HepG2 (cell line): ENCODE results near the gene GRM5.

ENCODE experiments used
- HDAC1 ChIP-seq: sonication (generic); formaldehyde crosslinking; IDR thresholded peaks from 2 replicates; pipeline ENCODE4 v1.5.1; 2020; ENCODE audit warnings: mild to moderate bottlenecking, missing genetic modification reagents
- HNRNPL ChIP-seq: fragments of 200-400 bp; formaldehyde crosslinking; IDR thresholded peaks from 2 replicates; pipeline ENCODE4 v1.6.1; 2017; ENCODE audit warnings: mild to moderate bottlenecking, low read depth, low read length
- PITX1 ChIP-seq: sonication (generic); formaldehyde crosslinking; IDR thresholded peaks from 2 replicates; pipeline ENCODE4 v1.5.1; 2020; ENCODE audit warnings: mild to moderate bottlenecking, missing genetic modification reagents
- YY1 ChIP-seq: IDR thresholded peaks from 2 replicates; pipeline ENCODE4 v1.6.1; 2011; ENCODE audit warnings: low read length, low read depth, moderate library complexity, mild to moderate bottlenecking; ENCODE audit not compliant: insufficient read depth, insufficient replicate concordance
- ZNF264 ChIP-seq: sonication (generic); formaldehyde crosslinking; IDR thresholded peaks from 2 replicates; pipeline ENCODE4 v1.4.0; 2020; ENCODE audit warnings: missing genetic modification reagents
- TF ChIP-seq, protein P1 (sequence below): sonication (generic); formaldehyde crosslinking; IDR thresholded peaks from 2 replicates; pipeline ENCODE4 v1.5.0; 2020; ENCODE audit warnings: mild to moderate bottlenecking, missing genetic modification reagents, moderate library complexity
- TF ChIP-seq, protein P2 (sequence below): sonication (generic); formaldehyde crosslinking; IDR thresholded peaks from 2 replicates; pipeline ENCODE4 v1.4.0; 2020; ENCODE audit warnings: low read depth, missing genetic modification reagents

DNA sequence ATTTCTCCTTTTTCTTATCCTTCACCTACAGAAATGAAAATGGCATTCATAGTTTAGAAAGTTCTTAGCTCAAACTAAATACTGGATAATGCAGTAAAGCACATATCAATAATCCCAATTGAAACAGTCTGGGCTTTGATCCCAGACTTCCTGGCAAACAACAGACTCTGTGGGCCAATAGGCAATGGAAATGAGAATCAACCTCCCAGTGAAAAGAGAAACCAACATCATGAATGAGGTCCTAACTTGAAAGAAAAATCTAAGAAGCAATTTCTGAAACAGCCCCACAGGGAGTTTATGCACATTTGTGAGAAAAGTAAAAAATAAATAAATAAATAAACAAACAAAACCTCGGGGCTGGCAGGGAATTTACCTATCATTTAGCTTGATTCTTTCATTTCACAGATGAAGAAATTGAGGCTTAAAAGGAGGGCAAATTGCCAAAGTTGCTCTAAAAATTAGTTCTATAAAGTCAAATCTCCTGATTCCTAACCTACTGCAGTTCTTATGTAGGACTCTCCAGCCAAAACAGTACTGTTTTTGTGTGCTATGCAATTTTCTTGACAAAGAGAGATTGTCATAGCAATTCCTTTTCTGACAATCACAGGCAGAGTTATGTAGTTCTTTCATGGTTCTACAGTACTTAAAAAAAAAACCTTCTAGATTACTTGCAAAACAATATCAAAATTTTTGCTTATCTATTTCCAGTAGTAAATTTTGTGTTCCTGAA is 265.8 kb downstream of the GRM5 start:
- no peak for TF ChIP-seq HNRNPL
- TF ChIP-seq YY1 = no peak
- TF ChIP-seq, protein P1, sequence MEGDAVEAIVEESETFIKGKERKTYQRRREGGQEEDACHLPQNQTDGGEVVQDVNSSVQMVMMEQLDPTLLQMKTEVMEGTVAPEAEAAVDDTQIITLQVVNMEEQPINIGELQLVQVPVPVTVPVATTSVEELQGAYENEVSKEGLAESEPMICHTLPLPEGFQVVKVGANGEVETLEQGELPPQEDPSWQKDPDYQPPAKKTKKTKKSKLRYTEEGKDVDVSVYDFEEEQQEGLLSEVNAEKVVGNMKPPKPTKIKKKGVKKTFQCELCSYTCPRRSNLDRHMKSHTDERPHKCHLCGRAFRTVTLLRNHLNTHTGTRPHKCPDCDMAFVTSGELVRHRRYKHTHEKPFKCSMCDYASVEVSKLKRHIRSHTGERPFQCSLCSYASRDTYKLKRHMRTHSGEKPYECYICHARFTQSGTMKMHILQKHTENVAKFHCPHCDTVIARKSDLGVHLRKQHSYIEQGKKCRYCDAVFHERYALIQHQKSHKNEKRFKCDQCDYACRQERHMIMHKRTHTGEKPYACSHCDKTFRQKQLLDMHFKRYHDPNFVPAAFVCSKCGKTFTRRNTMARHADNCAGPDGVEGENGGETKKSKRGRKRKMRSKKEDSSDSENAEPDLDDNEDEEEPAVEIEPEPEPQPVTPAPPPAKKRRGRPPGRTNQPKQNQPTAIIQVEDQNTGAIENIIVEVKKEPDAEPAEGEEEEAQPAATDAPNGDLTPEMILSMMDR (CRISPR knock-in tag) = no peak
- TF ChIP-seq, protein P2, sequence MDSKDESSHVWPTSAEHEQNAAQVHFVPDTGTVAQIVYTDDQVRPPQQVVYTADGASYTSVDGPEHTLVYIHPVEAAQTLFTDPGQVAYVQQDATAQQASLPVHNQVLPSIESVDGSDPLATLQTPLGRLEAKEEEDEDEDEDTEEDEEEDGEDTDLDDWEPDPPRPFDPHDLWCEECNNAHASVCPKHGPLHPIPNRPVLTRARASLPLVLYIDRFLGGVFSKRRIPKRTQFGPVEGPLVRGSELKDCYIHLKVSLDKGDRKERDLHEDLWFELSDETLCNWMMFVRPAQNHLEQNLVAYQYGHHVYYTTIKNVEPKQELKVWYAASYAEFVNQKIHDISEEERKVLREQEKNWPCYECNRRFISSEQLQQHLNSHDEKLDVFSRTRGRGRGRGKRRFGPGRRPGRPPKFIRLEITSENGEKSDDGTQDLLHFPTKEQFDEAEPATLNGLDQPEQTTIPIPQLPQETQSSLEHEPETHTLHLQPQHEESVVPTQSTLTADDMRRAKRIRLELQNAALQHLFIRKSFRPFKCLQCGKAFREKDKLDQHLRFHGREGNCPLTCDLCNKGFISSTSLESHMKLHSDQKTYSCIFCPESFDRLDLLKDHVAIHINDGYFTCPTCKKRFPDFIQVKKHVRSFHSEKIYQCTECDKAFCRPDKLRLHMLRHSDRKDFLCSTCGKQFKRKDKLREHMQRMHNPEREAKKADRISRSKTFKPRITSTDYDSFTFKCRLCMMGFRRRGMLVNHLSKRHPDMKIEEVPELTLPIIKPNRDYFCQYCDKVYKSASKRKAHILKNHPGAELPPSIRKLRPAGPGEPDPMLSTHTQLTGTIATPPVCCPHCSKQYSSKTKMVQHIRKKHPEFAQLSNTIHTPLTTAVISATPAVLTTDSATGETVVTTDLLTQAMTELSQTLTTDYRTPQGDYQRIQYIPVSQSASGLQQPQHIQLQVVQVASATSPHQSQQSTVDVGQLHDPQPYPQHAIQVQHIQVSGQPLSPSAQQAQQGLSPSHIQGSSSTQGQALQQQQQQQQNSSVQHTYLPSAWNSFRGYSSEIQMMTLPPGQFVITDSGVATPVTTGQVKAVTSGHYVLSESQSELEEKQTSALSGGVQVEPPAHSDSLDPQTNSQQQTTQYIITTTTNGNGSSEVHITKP (CRISPR knock-in tag) = no peak
- TF ChIP-seq HDAC1 (CRISPR knock-in tag) = no peak
- TF ChIP-seq PITX1 (CRISPR knock-in tag) = no peak
- TF ChIP-seq ZNF264 (CRISPR knock-in tag) = no peak
